PC-3 (cell line): ENCODE data around the gene GP5. TPM values are rescaled to one million over a fixed set of nuclear protein-coding genes. Genes with fewer than 3 reads are reported as not detected.

Experiments used
- ATAC-seq: fragments of 200-7000 bp; cut with Tn5 transposase; 2 replicates; pipeline ENCODE4 v1.9.1; 2020; ENCODE audit warnings: mild to moderate bottlenecking, moderate library complexity
- BruUV-seq: library from RNA; stranded (reverse); fragments of 400-500 nt; replicated peaks from 2 replicates; lab custom pipeline; 2021; lab: Mats Ljungman, UMichigan
- CTCF ChIA-PET: fragments of 300-600 bp; sonication (Branson Sonifier 250); formaldehyde crosslinking; loops from one replicate; lab custom pipeline; 2022; ENCODE audit warnings: antibody characterized with exemption; lab: Charles Lee
- POLR2A ChIA-PET: fragments of 300-600 bp; sonication (Branson Sonifier 250); formaldehyde crosslinking; loops from one replicate; lab custom pipeline; 2022; ENCODE audit warnings: antibody characterized with exemption; ENCODE audit not compliant: unreplicated experiment; lab: Charles Lee
- DNase-seq: peaks from one replicate; pipeline ENCODE4 v3.0.0-alpha.2; 2015
- H2AFZ ChIP-seq: fragments of 300-600 bp; sonication (generic); 2 replicates; pipeline ENCODE4 v1.6.0; 2016; ENCODE audit warnings: antibody characterized with exemption, low read length
- H3F3A ChIP-seq: fragments of 300-600 bp; sonication (generic); one replicate; pipeline ENCODE4 v1.6.0; 2017; ENCODE audit warnings: antibody characterized with exemption, low read length, control low read depth, mild to moderate bottlenecking; ENCODE audit not compliant: unreplicated experiment
- H3K27ac ChIP-seq: fragments of 300-600 bp; sonication (generic); 2 replicates; pipeline ENCODE4 v1.5.1; 2016; ENCODE audit warnings: mild to moderate bottlenecking, low read length
- H3K27me3 ChIP-seq: fragments of 300-600 bp; sonication (generic); 2 replicates; pipeline ENCODE4 v1.6.1; 2016; ENCODE audit warnings: low read length, mixed read lengths
- H3K36me3 ChIP-seq: fragments of 300-600 bp; sonication (generic); 2 replicates; pipeline ENCODE4 v1.6.1; 2016; ENCODE audit warnings: low read depth, mixed run types, low read length, mixed read lengths
- H3K4me1 ChIP-seq: fragments of 300-600 bp; sonication (generic); 2 replicates; pipeline ENCODE4 v1.5.1; 2016; ENCODE audit warnings: low read length; ENCODE audit not compliant: insufficient read depth
- H3K4me2 ChIP-seq: fragments of 300-600 bp; sonication (generic); 2 replicates; pipeline ENCODE4 v1.6.0; 2016; ENCODE audit warnings: low read length
- H3K4me3 ChIP-seq: fragments of 300-600 bp; sonication (generic); 2 replicates; pipeline ENCODE4 v1.5.1; 2016; ENCODE audit warnings: mild to moderate bottlenecking, low read length, mixed read lengths
- H3K79me2 ChIP-seq: fragments of 300-600 bp; sonication (generic); 2 replicates; pipeline ENCODE4 v1.6.1; 2017; ENCODE audit warnings: low read length, mixed read lengths
- H3K9ac ChIP-seq: fragments of 300-600 bp; sonication (generic); 2 replicates; pipeline ENCODE4 v1.6.0; 2016; ENCODE audit warnings: mild to moderate bottlenecking, low read length
- H3K9me2 ChIP-seq: fragments of 300-600 bp; sonication (generic); replicated peaks from 2 replicates; pipeline ENCODE4 v1.6.1; 2016; ENCODE audit warnings: mixed run types, low read length, mixed read lengths
- H3K9me3 ChIP-seq: fragments of 300-600 bp; sonication (generic); 2 replicates; pipeline ENCODE4 v1.6.1; 2016; ENCODE audit warnings: low read length, mixed read lengths
- H4K20me1 ChIP-seq: fragments of 300-600 bp; sonication (generic); 2 replicates; pipeline ENCODE4 v1.6.1; 2016; ENCODE audit warnings: low read length, mixed read lengths
- CTCF ChIP-seq: fragments of 300-600 bp; sonication (generic); conservative IDR thresholded peaks from 2 replicates; pipeline ENCODE4 v1.5.1; 2017; ENCODE audit warnings: antibody characterized with exemption, low read depth, mild to moderate bottlenecking, low read length
- EZH2 ChIP-seq: fragments of 300-600 bp; sonication (generic); IDR thresholded peaks from one replicate; pipeline ENCODE4 v1.6.1; 2017; ENCODE audit warnings: antibody characterized with exemption, mild to moderate bottlenecking, low read length; ENCODE audit not compliant: unreplicated experiment
- EZH2phosphoT487 ChIP-seq: fragments of 300-600 bp; sonication (generic); IDR thresholded peaks from 2 replicates; pipeline ENCODE4 v1.6.1; 2018; ENCODE audit warnings: mild to moderate bottlenecking, antibody characterized with exemption, low read length, borderline replicate concordance
- intact Hi-C: fragments of 100-400 bp; cut with micrococcal nuclease; formaldehyde crosslinking; loops from 2 replicates; pipeline ENCODE4 v1.9.0; 2023
- total RNA-seq: library from RNA; depleted of rRNA; stranded (reverse); fragments of >200 nt; gene quantifications from 2 replicates; pipeline ENCODE4 v1.2.3, GENCODE V29; 2014

The GP5 gene
- total RNA-seq, 1 experiment from 2014 or later = not detected

GRCh38 chr3:194370753-194371152, 28.3 kb downstream of the GP5 start:
- Histone ChIP-seq H3K4me3 (no peak overlapping the region), H3F3A (no peaks in the 10 kb centered on the region), H4K20me1 (no peaks in the 10 kb centered on the region), H3K9ac (no peak overlapping the region), H3K4me1 (peaks cover 12% of the 10 kb centered on the region; the same call in 1 of the 2 replicates), H2AFZ (no peak overlapping the region), H3K36me3 (no peaks in the 10 kb centered on the region), H3K4me2 (no peak overlapping the region), H3K79me2 (no peaks in the 10 kb centered on the region), H3K9me2 (no peaks in the 10 kb centered on the region), H3K27me3 (no peaks in the 10 kb centered on the region), H3K27ac (no peak overlapping the region), H3K9me3 (no peaks in the 10 kb centered on the region)
- no peak for DNase-seq
- ATAC-seq = no peak
- intact Hi-C loops = no loop called here
- ChIA-PET POLR2A (no interaction called here), CTCF (no interaction called here)
- TF ChIP-seq EZH2phosphoT487 = no peak
- no peak for TF ChIP-seq CTCF
- no peak for TF ChIP-seq EZH2
- no TSS peak for BruUV-seq

GRCh38 chr3:194369522-194370279, 29.4 kb downstream of the GP5 start, which contains the start of gene LRRC15:
Gene LRRC15, minus strand, starts transcription at chr3:194369743. Its CDS starts 8,700 bp downstream, at chr3:194361043.
- POLR2A ChIA-PET = no interaction called here
- peak; percentile 99 for ATAC-seq
- Histone ChIP-seq H3K27me3 (no peaks in the 10 kb centered on the region), H3K9me2 (no peaks in the 10 kb centered on the region), H3K9me3 (no peaks in the 10 kb centered on the region), H3K36me3 (no peaks in the 10 kb centered on the region), H3K4me3 (peak within 1 kb of the TSS; percentile 23; the same call in 1 of the 2 replicates), H3F3A (no peaks in the 10 kb centered on the region), H4K20me1 (no peaks in the 10 kb centered on the region), H3K27ac (no peak within 1 kb of the TSS), H3K9ac (no peak within 1 kb of the TSS), H3K4me2 (peak within 1 kb of the TSS; percentile 69), H3K4me1 (peaks cover 10% of the 10 kb centered on the region; the same call in 1 of the 2 replicates), H2AFZ (peak within 1 kb of the TSS; percentile 53), H3K79me2 (no peaks in the 10 kb centered on the region)
- peak; percentile 70 for DNase-seq
- CTCF ChIA-PET = interaction anchor here (0.6 kb wide), 1 partner anchor 235 kb away, joined by 3 read pairs; no protein-coding TSS in a partner anchor
- intact Hi-C loops = no loop called here
- BruUV-seq = no TSS peak
- TF ChIP-seq EZH2 (no peak), CTCF (peak; percentile 25; the same call in 1 of the 2 replicates)

GRCh38 chr3:194368918-194369317, 30.1 kb downstream of the GP5 start:
- TF ChIP-seq EZH2phosphoT487 (no peak), EZH2 (no peak), CTCF (no peak)
- Histone ChIP-seq H3K9me2 (no peaks in the 10 kb centered on the region), H3K79me2 (no peaks in the 10 kb centered on the region), H3K36me3 (no peaks in the 10 kb centered on the region), H4K20me1 (no peaks in the 10 kb centered on the region), H3K27me3 (no peaks in the 10 kb centered on the region), H3F3A (no peaks in the 10 kb centered on the region), H2AFZ (no peak overlapping the region), H3K4me1 (peaks cover 13% of the 10 kb centered on the region; the same call in 1 of the 2 replicates), H3K4me3 (no peak overlapping the region), H3K27ac (no peak overlapping the region), H3K9me3 (no peaks in the 10 kb centered on the region), H3K4me2 (no peak overlapping the region), H3K9ac (no peak overlapping the region)
- ChIA-PET CTCF (interaction anchor here (0.6 kb wide), 1 partner anchor 236 kb away, joined by 3 read pairs; no protein-coding TSS in a partner anchor), POLR2A (no interaction called here)
- BruUV-seq = no TSS peak
- no peak for DNase-seq
- no peak for ATAC-seq
- intact Hi-C loops = no loop called here
